ENCODE results near the gene MRTFA.
"Not testable (repeated sequence)": the region's sequence is repeated elsewhere in the genome, so short reads cannot be mapped to it uniquely, and the experiment has no call there.

Gene MRTFA

GRCh38 chr22:40554023-40554422 lies 82.5 kb downstream of the MRTFA start:
- not testable (repeated sequence) for DNase-seq (ENCODE audit: low read depth in 2 of 2)

DNA sequence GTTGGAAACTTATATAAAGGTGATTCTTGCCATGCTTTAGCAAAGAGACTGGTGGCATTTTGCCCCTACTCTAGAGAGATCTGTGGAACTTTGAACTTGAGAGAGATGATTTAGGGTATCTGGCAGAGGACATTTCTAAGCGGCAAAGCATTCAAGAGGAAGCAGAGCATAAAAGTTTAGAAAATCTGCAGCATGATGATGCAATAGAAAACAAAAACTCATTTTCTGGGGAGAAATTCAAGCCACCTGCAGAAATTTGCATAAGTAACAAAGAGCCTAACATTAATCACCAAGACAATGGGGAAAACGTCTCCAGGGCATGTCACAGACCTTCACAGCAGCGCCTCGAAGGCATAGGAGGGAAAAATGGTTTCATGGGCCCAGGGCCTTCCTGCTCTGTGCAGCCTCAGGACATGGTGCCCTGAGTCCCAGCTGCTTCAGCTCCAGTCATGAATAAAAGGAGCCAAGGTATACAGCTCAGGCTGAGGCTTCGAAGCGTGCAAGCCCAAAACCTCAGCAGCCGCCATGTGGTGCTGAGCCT lies 83.4 kb downstream of the MRTFA start:
- no peak for DNase-seq (ENCODE audit: low read depth in 2 of 2)

DNA sequence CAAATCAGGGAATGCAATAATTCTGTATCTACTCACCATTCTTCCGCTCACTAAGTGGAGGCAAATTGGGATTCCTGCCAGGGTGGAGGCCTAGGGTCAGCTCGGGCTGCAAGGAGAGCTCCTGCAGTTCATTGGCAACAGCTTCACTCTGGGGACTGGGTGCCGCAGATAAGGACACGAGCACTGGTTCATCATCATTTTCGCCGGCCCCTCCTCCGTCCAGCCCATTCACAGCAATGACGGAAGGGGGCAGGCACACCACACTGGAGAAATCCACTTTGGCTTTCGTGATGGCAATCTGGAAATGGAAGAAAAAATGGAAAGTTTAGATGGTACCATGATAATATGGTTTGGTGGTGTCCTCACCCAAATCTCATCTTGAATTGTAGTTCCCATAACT lies 84.4 kb downstream of the MRTFA start:
- no peak for DNase-seq (ENCODE audit: low read depth in 2 of 2)

DNA sequence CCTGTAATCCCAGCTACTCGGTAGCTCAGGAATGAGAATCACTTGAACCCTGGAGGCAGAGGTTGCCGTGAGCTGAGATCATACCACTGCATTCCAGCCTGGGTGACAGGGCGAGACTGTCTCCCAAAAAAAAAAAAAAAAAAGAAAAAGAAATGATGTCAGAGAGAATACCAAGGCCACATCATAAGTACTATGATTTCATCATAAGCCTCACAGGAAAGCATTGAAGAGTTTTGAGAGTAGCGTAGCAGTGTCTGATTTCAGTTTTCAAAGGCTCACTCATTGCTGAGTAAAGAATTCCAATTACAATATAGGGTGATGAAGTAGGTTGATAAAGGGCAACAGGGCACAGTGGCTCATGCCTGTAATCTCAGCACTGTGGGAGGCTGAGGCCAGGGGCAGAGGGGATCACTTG lies 88.8 kb downstream of the MRTFA start:
- no peak for DNase-seq (ENCODE audit: low read depth in 2 of 2)

GRCh38 chr22:40544758-40545157 lies 91.8 kb downstream of the MRTFA start:
- DNase-seq (ENCODE audit: low read depth in 2 of 2): no peak

GRCh38 chr22:40542821-40543540 lies 93.5 kb downstream of the MRTFA start:
- no peak for DNase-seq (ENCODE audit: low read depth in 2 of 2)

DNA sequence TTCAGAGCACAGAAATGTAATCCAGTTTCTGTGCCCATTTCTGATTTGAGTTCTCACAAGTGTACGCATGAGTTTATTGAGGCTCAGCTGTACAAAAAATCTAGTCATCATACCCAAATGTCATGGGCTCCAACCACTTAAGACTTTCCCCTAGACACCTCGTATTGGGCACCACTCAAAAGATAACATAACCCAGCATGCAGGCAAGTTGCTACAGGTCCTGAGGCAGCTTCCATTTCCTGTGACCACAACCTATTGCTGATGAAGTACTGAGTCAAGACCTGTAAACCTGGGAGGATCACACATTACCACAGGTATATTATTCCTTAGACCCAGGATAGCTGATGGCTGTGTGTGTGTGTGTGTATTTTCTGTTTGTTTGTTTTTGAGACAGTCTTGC lies 95.2 kb downstream of the MRTFA start:
- DNase-seq (ENCODE audit: low read depth in 2 of 2): no peak

GRCh38 chr22:40540265-40540664 lies 96.3 kb downstream of the MRTFA start:
- no peak for DNase-seq (ENCODE audit: low read depth in 2 of 2)

GRCh38 chr22:40536149-40536548 lies 100.4 kb downstream of the MRTFA start:
- not testable (repeated sequence) for DNase-seq (ENCODE audit: low read depth in 2 of 2)

DNA sequence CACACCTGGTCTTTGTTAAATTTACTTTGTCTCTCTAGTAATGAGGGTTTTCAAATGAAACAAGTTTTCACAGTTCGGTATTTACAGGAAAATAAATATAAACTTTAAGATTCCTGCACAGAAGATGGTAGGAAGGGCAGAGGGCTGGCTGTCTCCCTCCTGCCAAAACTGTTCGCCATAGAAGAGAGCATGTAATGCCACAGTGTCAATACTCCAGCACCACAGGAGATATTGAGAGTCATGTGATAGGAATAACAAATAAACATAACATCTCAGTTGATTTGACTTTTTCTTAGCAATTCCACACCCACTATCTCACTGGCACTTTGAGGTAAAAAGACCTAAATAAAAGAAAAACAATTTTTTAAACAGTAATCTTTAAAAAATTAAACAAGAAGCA lies 100.9 kb downstream of the MRTFA start:
- no peak for DNase-seq (ENCODE audit: low read depth in 2 of 2)

DNA sequence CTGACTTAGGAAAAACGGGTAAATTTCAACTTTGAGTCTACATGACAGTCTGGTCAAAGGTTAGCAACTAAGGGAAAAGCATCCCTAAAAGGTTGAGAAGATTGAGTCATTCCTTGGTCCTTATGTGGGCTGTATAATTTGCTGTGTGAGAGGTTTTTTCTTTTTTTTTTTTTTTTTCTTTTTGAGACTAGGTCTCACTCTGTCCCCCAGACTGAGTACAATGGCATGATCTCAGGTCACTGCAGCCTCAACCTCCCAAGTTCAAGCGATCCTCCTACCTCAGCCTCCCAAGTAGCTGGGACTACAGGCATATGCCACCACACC lies 101.4 kb downstream of the MRTFA start:
- no peak for DNase-seq (ENCODE audit: low read depth in 2 of 2)

GRCh38 chr22:40534379-40535188 lies 101.9 kb downstream of the MRTFA start:
- DNase-seq (ENCODE audit: low read depth in 2 of 2): no peak

DNA sequence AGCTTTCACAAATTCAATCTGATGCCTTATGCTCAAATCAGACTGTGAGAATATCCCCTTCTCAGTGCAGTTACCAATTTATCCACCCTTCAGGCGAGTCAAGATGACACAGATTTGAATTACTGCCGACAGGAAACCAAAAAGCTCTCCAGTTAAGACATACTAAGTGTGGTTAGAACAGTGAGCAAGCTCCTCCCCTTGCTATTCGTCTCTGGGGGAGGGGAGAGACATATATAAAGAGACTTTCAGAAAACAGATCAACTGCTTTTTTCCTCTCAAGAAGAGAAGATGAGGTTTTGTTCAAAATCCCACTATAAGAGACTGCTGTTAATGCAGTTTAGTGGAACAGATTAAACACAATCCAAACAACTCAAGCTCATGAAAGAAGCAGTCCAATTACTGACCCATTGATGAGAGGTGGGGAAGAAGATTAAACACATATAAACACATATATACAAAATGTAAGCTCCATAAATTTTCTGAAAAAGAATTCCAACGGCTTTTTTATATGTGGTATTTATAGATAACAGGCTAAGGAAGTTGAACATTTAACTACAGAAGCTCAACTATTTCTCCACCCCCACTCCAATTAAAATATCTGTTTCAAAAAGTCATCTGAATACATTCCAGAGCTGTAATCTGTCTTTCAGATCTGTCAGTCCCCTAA lies 102.7 kb downstream of the MRTFA start:
- DNase-seq (ENCODE audit: low read depth in 2 of 2): no peak

GRCh38 chr22:40531951-40532900 lies 104.3 kb downstream of the MRTFA start:
- DNase-seq (ENCODE audit: low read depth in 2 of 2): no peak

GRCh38 chr22:40530391-40530790 lies 106.1 kb downstream of the MRTFA start:
- not testable (repeated sequence) for DNase-seq (ENCODE audit: low read depth in 2 of 2)

GRCh38 chr22:40529821-40530220 lies 106.7 kb downstream of the MRTFA start:
- no peak for DNase-seq (ENCODE audit: low read depth in 2 of 2)

GRCh38 chr22:40526960-40527359 lies 109.6 kb downstream of the MRTFA start:
- no peak for DNase-seq (ENCODE audit: low read depth in 2 of 2)

DNA sequence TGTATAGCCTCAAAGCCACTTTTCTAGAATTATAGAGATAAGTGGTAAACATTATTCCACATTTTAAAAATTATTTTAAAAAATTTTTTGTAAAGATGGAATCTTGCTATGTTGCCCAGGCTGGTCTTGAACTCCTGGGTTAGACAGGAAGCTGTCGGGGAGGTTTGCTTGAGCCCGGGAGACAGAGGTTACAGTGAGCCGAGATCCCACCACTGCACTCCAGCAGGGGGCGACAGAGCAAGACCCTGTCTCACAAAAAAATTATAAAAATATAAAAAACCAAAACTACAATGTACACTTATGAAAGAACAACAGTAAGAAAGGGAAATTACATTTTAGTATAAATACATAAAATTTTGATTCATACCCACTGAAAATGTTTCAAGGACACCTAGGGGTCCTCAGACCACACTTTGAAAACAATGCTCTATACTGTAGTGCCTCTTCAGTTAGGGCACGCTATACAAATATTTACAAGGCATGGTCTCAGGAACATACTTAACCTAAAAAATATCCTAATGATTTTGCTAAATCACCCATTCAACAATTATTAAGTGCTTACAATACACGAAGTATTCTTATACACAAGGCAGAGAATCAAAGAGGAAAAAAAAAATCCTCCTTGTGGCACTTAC lies 111.2 kb downstream of the MRTFA start:
- DNase-seq (ENCODE audit: low read depth in 2 of 2): peak; percentile 51 to 58

- no peak for DNase-seq (ENCODE audit: low read depth in 2 of 2)
Measured at GRCh38 chr22:40524392-40525249, 111.9 kb downstream of the MRTFA start.

GRCh38 chr22:40522141-40522540 lies 114.4 kb downstream of the MRTFA start:
- no peak for DNase-seq (ENCODE audit: low read depth in 2 of 2)
